GM19463 (cell line): ENCODE measurements around the gene SRSF6.
"Not testable (repeated sequence)": the region's sequence is repeated elsewhere in the genome, so short reads cannot be mapped to it uniquely, and the experiment has no call there.

Source experiments
- ATAC-seq: cut with Tn5 transposase; IDR thresholded peaks from one replicate; pipeline ENCODE4 v1.9.1; 2021; ENCODE audit warnings: mild to moderate bottlenecking, moderate library complexity; ENCODE audit not compliant: unreplicated experiment

SRSF6 gene

DNA sequence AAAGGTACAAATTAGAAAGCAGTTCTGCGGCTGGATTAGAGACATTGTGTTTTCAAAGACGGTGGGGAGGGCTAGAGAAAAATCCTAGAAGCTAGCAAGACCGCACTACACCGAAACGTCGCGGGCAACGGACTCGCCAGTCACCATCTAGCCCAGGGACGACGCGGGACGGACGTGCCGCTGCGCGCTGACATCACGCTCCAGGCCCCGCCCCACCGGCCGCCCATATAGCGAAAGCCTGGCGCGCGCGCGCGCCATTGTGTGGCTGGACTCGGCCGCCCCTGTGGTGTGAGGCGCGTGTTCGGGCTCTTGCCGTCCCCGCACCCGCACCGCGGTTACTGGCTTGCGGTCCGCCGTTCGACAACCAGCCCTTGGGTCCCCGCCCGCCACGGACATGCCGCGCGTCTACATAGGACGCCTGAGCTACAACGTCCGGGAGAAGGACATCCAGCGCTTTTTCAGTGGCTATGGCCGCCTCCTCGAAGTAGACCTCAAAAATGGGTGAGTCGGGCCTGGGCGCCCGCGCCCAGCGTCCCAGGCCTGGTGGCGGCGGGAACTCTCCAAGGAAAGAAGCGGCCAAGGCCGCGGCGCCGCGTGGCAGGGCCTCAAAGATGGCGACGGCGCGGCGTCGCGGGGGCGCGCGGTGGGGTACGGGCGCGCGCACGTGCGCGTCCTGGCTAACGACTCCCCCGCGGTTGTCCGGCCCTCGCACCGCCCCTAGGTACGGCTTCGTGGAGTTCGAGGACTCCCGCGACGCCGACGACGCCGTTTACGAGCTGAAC lies at the start of gene SRSF6:
Gene SRSF6 (plus strand): TSS at position 257 of the 782 bp plus-strand sequence. CDS start 138 bp downstream, at position 395.
- ATAC-seq, result peak; percentile 81

DNA sequence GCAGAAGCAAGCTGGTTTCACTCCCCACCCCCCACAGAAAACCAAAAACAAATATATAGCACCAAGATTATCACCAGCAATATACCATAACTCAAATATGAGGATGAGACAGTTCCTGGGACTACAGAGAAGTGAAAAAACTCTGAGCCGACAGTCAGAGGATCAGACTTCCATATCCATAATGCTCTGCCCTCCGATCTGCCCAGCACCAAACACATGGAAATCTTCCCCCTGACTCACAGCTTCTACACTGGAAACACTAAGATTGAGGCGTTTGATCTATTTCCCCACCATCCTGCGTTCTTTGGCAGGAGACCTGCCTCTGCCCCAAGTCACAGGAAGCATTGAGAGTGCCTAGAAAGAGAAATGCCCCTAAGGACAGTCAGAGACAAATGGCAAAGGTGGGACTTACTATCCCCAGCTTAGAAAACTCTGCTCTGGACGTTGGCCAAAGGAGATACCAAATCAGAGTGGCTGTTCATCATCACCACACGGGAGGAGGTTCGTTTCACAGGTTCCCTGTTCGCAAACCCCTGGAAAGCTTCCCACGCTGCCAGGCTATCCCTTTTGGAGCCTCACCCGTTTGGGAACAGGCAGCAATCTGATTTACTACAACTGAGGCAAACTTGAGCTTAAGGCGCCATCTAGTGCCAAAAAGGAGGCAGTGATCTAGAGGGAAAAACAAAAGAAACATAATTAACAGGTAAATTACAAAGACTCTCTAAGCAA lies 48.7 kb upstream of the SRSF6 start:
- no peak for ATAC-seq

DNA sequence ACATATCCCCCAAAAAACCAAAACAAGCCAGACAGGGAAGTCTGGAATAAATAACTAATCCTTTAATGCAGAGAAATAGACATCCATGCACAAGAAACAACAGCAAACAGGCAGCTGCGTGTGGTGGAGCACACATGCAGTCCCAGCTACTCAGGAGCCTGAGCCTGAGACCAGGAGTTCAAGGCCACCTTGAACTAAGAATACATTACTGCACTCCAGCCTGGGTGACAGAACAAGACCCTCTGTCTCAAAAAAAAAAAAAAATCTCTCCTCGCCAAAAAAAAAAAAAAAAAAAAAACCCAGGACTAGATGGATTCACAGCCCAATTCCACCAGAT lies 48.2 kb upstream of the SRSF6 start:
- no peak for ATAC-seq

DNA sequence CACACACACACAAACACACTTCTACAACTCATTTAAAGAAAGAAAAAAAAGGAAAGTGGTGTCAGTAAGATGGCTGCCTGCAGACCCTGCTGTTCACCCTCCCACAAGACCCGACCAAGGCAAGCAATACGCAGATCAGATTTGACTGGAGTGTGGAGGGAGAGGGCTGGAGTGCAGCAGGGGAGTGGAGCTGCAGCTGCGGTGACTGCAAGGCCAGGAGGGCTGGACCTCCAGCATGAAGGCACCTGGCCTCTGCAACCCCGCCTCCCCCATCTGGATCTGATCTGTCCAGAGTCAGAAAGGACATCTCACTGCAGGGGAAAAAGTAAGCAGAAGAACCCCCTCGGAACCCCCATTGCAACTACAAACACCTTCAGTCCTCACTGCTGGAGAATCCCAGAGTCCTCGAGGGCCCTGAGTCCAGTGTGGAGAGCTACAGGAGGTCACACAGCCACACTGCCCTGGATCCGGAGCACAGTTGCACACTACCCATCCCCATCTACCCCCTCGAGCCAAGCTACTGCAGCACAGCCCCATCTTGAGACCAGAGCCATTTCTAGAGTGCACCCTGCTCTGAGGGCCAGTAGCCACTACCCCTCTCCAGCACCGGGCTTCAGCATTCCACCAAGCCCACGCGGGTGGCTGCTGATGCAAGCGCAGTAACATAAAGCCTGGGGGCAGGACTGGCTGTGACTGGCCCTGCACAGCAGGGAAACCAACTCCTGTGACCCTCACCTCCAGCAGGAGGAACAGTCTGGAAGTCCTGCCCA lies 41.9 kb upstream of the SRSF6 start:
- ATAC-seq, result no peak

DNA sequence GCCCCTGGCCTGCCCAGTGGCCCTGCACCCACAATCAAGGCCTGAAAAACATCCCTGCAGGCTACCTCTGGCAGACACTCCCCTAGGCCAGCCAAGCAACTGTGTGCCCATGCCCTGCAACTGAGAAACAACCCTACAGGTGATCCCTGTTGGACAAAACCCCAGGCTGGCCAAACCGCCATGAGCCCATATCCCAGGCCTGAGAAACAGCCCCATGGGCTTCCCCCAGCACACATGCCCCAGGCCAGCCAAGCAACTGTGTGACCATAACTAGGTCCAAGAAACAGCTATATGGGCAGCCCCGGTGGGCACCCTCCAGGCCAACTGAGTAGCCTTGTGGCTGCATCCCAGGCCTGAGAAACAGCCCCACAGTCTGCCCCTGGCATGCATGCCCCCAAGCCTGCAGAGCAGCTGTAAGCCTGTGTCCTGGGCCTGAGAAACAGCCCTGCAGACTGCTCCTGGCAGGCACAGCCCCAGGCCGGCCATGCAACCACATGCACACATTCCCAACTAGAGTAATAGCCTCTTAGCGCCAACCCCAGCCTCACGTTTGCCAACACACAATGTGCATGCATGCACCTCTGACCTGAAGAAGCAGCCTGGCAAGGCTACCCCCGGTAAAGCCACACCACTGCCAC lies 41.0 kb upstream of the SRSF6 start:
- no peak for ATAC-seq

DNA sequence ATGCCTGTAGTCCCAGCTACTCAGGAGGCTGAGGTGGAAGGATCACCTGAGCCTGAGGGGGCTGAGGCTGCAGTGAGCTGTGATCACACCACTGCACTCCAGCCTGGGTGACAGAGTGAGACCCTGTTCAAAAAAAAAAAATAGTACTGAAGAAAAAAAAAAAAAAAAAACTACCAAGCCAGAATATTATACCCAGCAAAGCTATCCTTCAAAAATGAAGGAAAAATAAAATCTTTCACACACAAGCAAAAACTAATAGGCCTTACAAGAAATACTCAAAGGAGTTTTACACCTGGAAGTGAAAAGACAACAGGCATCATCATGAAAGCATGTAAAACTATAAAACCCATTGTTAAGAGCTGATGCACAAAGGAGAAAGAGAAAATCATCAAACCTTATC lies 37.5 kb upstream of the SRSF6 start:
- no peak for ATAC-seq

DNA sequence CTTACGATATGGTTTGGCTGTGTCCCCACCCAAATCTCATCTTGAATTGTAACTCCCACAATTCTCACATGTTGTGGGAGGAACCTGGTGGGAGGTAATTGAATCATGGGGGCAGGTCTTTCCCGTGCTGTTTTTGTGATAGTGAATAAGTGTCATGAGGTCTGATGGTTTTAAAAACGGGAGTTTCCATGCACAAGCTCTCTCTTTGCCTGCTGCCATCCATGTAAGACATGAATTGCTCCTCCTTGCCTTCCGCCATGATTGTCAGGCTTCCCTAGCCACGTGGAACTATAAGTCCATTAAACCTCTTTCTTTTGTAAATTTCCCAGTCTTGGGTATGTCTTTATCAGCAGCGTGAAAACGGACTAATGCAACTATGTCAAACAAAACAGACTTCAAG lies 36.8 kb upstream of the SRSF6 start:
- ATAC-seq, result not testable (repeated sequence)

DNA sequence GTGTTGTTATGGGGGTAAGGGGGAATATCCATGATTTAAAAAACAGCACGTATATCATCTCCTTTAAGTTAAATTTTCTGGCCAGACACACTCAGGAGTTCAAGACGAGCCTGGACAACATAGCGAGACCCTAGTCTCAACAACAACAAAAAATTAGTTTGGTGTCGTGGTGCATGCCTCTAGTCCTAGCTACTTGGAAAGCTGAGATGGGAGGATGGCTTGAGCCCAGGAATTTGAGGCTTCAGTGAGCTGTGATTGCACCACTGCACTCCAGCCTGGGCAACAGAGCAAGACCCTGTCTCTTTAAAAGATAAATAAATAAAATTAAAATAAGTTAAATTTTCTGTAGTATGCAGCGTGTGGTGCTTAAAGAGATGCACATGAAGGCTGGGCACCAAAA lies 31.5 kb upstream of the SRSF6 start:
- ATAC-seq, result no peak

DNA sequence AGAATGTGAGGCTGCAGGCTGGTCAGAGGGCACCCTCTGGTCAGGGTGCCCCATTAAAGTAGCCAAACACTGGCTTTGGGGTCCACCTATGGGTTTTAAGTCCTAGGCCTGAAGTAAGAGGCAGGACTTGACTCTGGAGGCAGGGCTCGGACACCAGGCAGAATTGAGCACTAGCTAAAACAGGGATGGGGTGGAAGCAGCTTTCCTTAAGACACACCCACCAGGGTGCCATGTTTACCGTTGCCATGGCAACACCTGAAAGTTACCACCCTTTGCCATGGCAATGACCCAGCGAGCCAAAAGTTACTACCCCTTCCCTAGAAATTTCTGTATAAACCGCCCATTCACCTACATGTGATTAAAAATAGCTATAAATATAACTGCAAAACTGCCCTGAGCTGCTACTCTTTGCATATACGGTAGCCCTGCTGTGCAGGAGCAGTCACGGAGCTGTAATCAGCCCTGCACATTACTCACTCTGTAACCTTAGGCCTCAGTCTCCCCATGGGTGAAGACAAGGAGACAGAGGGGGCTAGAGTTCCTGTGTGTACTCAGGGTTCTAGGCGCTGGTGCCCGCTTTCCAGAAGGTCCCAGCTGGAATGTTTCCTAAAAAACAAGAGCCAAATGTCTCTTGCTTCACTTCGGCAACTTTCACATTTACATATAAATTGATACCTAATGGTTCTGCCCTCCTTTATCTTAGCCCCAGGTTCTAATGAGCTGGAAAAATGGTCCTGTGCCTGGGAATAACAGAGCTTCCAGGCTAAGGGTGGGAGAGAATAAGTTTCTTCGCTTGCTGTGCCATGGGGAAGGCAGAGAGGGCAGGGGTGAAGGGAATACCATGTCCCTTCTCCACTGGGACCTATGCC lies 27.2 kb upstream of the SRSF6 start:
- no peak for ATAC-seq

DNA sequence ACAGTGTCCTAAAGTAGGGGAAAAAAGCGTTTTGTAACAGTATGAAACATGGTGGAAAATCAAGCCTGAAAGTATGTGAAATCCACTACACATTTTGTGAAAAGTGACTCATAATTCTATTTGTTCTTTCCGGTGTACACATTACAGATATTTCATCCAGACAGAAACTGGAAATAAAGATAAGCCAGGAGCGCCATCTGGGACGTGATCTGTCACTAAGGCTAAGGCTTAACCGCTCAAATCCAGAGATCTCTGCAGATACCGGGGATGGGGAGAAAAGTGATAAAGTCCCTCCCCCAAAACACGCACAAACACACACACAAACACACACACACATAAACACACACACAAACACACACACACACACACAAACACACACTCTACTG lies 26.6 kb upstream of the SRSF6 start:
- no peak for ATAC-seq

DNA sequence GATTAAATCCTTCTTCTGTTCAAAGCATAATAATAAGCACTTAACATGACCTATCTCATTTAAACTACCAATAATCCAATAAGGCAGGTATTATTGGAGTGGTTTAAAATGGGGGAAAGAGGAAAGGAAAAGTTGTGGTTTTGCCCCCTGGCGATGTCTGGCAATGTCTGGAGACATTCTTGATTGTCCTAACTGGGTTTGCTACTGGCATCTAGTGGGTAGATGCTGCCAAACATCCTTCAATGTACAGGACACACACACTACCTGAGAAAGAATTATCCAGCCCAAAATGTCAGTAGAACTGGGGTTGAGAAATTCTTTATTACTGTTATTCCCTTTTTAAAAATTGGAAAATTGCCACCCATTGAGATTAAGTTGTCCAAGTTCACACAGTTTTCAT lies 25.2 kb upstream of the SRSF6 start:
- ATAC-seq, result no peak

DNA sequence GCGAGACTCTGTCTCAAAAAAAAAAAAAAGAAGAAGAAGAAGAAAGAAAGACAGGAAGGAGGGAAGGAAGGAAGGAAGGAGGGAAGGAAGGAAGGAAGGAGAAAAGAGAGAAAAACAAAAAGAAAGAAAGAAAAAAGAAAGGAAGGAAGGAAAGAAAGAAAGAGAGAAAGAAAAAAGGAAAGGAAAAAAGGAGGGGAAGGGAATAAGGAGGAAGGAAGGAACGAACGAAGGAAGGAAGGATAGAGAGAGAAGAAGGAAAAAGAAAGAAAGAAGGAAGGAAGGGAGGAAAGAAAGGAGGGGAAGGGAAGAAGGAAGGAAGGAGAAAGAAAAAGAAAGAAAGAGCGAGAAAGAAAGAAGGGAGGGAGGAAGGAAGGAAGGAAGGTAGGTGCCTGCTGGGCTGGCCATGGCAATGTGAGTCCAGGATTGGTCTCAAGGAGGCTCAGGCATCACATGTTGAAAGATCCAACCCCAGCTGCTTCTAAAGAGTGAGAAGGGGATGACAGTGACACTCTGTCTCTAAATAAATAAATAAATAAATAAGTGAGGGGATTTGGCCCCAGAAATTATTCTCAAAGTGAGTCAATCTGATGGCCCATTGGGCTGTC lies 24.3 kb upstream of the SRSF6 start:
- no peak for ATAC-seq

DNA sequence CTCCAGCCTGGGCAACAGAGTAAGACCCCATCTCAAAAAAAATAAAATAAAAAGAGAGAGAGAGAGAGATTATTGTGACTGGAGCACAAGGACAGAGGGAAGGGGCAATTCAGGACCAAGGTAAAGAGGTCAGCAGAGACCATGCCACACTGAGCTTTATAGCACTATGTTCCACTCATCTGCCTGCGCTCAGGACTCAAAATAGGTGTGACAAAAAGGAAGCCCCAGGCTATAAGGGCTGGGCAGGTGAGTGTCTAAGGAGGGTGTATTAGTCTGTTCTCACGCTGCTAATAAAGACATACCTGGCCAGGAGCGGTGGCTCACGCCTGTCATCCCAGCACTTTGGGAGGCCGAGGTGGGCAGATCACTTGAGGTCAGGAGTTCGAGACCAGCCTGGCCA lies 23.1 kb upstream of the SRSF6 start:
- no peak for ATAC-seq

DNA sequence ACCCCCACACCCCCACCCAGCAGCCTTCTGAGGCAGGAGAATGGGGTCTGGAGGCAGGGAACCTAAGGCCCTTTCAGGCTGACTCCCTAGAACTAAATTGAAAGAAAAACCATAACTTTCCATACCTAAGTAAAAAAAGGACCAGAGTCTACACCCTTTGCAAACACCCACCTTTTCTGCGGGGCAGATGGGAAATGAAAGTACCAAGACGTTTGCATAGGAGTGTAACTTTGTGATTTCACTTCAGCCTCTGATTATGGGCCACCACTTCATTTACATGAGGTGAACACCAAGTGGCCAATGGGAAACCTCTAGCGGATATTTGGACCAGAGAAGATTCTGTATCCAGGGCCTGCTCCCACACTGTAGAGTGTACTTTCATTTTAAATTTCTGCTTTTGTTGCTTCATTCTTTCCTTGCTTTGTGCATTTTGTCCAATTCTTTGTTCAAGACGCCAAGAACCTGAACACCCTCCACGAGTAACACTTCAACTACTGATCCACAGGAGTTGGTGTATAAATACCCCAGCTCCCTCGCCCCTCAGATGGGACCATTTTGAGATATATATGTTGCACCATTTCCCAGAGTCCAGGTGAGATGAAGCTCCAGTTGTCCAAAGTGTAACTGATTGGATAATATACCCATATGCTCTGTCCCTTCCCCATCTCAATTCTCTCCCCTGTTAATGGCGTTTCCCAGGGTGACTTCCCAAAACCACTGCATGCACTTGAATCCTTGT lies 18.9 kb upstream of the SRSF6 start:
- peak; percentile 83 for ATAC-seq

DNA sequence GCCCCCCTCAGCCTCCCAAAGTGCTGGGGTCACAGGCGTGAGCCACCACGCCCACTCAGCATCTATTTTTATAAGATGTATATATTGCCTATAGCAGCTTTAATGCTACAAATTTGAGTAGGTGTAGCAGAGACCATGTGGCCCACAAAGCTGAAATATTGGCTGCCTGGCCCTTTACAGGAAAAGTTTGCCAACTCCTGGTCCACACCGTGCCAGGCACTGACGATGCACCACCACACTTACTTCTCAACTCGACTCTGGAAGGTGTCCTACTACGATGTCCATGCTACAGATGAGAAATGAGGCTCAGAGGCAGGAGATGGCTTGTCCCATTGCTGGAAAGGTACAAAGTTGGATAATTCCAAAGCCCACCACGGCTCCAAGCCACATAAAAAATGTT lies 17.2 kb upstream of the SRSF6 start:
- ATAC-seq, result no peak

DNA sequence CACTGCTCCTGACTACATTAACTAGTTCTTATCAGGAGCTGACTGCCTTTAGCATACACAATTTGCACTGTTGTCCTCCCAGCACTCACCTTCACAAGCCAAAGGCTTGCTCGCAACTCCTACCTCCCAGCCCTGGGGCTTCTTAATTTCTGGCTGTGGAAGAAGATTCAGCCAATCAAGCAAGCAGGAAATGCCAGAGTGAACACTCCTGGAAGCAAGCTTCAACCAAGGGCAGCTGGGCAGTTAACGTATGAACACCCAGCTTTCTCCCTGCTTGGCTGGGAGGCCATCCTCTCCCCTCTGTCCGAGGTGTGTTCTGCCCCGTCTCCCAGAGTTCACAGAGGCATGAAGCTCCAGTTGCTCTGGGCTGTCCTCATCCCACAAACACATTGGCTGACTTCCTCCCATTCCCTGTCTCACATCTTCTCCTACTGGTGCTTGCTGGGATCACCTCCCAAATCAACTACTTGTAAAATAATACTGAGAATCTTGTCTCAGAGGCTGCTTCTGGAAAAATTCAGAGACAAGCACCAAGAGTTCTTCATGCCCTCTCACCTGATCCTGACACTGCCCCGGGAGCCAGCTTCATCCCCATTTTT lies 15.3 kb upstream of the SRSF6 start:
- no peak for ATAC-seq

DNA sequence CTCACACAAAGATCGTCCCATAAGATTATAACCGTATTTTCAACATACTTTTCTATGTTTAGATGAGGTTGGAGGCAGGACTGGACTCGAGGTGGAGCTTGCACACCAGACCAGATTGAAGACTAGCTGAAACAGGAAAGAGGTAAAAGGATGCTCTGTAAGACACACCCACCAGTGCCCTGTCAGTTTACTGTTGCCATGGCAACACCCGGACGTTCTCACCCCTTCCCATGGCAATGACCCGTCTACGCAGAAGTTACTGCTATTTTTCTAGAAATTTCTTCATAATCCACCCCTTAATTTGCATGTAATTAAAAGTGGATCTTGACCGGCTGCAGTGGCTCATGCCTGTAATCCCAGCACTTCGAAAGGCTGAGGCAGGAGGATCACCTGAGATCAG lies 13.6 kb upstream of the SRSF6 start:
- no peak for ATAC-seq

DNA sequence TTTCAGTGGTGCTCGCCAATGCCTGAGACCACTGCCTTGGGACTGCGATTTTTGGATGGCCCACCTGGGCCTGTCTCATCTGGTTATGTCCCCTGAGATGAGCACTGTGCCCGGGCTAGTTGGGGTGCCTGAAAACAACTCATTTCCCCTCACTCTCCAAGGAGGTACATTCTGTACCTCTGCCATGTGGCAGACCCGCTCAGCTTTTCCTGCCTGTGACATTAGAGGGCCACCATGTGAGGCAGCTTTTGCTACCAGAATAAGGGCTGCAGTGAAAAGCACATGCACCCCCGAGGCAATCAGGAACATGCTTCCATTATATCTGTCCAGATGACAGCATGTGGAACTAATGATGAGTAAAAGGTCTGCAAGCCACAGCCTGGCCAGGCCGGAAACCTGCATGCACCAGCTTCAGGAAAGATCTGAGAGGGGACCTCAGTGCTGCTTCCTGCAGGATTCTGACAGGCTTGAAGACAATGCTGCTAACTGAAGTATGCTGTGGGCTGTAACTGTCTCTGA lies 11.3 kb upstream of the SRSF6 start:
- ATAC-seq, result no peak

DNA sequence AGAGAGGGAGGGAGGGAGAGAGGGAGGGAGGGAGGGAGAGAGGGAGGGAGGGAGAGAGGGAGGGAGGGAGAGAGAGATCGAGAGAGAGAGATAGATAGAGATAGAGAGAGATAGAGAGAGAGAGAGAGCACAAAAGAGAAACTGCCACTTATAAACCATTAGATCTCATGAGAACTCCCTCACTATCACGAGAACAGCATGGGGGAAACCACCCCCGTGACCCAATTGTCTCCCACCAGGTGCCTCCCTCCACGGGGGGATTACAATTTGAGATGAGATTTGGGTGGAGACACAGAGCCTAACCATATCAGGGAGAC lies 9.3 kb upstream of the SRSF6 start:
- not testable (repeated sequence) for ATAC-seq
